ENCODE results near the gene HYAL1.

HYAL1 gene, protein sequence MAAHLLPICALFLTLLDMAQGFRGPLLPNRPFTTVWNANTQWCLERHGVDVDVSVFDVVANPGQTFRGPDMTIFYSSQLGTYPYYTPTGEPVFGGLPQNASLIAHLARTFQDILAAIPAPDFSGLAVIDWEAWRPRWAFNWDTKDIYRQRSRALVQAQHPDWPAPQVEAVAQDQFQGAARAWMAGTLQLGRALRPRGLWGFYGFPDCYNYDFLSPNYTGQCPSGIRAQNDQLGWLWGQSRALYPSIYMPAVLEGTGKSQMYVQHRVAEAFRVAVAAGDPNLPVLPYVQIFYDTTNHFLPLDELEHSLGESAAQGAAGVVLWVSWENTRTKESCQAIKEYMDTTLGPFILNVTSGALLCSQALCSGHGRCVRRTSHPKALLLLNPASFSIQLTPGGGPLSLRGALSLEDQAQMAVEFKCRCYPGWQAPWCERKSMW

DNA sequence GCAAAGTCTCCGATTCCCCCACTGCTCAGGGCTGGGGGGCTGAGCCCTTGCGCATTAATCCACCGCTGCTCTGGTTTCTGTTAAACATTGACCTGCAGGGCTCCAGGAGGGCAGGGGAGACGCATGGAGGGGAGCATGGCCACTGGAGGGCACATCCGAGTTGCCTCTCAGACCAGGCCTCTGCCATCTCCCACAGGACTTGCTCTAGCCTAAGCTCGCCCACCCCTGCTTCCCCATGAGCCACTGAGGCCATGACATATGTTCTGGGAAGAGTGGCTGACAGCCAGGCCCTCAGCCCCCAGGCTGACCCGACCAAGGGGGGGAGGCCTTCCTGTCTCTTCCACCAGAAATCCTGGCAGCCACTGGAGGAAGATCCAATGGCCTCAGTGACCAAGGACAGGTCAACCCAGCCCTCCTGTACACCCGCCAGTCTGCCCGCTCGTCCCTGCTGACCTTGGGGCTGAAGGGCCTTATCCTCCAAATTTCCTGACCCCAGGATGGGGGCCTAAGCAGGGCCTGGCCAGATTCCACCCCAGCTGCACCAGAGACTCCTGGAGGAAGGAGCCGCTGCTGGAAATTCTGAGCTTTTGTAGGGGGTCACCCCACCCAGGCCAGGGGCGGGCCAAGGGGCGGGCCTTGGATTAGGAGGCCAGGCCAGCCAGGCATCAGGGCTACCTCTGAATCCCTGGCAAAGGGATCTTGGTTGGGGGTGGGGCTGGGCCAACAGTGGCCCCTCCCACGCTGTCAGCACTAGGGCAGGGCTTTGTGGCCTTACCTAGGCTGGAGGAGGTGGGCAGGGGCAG is at the start of gene HYAL1:
TSS of gene HYAL1 (minus strand) at position 562 of the 803 bp plus-strand sequence. CDS start 618 bp downstream, outside the sequence.
- no peak for DNase-seq

DNA sequence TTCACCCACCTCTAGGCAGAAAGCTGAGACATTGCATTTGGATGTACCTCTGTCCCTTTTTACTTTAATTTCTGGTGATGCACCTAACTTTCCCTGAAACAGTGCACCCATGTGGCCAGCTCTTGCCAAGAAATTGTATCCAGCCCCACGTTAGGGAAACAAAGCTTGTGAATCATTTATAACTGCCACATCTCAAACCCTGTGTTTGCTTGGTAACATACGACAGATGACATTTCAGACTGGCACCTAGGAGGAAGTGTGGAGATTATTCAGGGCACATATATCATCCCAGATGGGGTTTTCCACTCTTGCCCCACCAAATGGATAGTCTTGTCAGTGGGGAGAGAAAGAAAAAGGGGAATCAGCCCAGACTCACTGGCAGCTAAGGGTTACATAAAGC is 49.4 kb upstream of the HYAL1 start:
- peak; percentile 88 to 94 (median 90) for DNase-seq

DNA sequence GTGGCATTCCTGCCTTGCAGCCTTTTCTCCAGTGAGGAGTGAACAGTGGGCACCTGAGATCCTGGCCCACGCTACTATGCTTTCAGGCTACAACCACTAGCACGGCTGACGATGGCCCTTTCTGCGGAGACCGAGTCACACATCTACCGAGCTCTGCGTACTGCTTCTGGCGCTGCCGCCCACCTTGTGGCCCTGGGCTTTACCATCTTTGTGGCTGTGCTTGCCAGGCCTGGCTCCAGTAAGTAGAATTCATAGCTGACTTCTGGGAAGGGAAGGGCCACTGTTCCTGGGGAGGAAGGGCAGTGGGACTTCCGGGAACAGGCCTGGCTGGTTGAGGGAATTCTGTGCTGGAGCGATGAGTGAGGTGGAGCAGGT is 47.9 kb upstream of the HYAL1 start:
- no peak for DNase-seq

DNA sequence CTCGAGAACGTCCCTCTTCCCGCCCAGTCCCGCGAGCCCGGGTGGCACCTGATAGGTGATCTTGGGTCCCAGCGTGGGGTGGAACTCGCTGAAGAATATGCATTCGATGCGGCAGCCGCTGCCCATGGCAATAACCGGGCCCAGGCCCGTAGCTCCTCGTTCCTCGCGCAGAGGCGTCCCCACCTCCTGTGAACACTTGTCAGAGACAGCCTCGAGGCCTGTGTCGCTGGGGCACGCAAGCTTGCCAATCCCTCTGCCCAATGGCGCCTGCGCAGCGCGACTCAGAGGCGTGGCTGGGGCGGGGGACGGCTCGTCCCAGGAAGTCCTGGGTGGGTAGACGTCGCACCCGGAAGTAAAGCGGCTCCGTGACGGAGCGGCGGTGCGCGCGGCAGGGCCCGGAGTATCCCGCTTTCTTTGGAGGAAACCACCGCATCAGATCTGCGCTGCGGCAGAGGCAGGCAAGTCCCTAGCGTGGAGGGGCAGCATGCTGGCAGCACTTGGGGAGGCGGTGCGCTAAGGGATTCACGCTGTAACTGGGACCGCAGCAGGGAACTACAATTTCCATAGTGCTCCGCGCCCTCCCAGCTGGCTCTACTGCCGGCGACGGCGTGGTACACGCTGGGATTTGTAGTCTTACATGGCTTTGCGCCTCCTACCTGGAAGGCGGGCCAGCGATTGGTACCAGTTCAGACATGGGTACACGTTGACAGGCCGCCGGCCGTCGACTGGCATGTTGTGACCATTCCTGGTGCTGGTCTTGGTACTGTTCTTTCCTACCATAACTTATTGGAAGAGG is 47.4 kb upstream of the HYAL1 start, which contains the start of the genes CYB561D2 and NPRL2:
TSS of gene CYB561D2 (plus strand) at position 336 of the 796 bp plus-strand sequence. CDS start 572 bp downstream, outside the sequence.
TSS of gene NPRL2 (minus strand) at position 249 of the 796 bp plus-strand sequence. CDS start at position 126, 123 bp downstream.
- peak; percentile 96 to 97 (median 97) for DNase-seq

DNA sequence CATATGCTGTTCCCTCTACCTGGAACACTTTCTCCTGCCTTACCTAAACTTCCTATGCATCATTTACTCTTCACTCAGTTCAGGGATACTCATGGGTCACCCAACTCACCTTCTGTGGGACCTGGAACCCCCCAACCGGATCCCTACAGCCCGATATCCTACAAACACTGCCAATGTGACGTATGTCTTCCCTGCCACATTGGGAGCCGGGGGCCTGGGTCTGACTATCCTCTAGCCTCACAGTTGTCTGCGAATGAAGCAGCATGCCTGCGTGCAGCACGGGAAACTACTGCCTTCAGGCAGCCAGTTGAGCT is 46.8 kb upstream of the HYAL1 start:
- DNase-seq: no peak

DNA sequence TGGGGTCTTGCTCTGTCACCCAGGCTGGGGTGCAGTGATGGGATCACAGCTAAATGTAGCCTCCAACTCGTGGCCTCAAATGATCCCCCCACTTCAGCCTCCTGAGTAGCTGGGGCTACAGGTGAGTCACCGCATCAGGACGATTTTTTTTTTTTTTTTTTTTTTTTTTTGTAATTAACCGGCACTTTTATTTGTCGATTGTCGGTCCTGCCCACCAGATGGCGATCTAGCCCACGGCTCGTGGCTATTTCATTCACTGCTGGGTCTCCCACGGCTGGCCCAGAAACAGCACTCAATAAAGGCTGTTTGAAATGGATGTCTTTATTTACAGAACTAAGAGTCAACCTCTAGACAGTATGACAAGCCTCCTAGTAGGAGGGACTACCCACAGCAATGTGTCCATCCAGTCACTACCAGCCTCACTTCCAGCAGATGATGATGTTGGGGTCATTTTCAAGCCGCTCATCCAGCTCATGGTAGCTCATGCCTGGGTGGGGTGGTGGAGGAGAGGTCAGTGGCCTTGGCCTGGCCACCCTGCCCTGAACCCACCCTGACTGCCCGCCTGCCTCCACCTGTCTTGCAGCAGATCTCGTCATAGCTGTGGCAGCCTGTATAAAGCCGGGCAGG is 43.9 kb upstream of the HYAL1 start:
- peak; percentile 81 to 87 (median 85) for DNase-seq

DNA sequence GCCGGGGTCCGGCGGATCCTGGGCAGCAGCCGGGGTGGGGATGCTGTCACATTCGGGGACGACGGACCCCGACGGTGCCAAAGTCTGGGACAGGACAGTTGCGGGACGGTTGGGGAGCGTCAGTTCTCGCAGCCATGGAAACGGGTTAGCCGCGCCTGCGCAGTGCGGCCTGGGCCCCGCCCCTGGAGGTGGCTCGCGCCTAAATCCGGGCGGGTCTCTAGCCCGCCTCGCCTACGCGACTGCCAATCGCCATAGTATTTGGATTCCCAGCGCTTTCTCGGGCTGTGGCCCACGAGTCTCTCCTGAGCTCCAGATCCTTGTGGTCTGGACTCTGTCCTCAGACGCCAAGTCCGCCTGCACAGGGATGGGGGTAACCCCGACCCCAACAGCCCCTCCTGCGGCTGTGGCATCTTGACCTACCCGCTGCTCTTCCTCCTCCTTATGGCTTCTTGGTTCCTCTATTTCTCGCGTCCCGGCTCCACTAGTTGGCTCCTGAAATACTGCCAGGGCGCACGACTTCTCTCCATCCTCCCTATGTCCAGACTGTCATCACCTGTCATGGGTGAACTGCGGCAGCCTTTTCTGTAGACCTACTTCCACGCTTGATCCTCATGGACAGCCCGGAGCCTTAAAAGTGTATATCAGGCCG is 42.3 kb upstream of the HYAL1 start, which contains the start of gene ZMYND10:
TSS of gene ZMYND10 (minus strand) at position 147 of the 649 bp plus-strand sequence. CDS start 153 bp downstream, outside the sequence.
- DNase-seq: peak; percentile 83 to 92 (median 88)

DNA sequence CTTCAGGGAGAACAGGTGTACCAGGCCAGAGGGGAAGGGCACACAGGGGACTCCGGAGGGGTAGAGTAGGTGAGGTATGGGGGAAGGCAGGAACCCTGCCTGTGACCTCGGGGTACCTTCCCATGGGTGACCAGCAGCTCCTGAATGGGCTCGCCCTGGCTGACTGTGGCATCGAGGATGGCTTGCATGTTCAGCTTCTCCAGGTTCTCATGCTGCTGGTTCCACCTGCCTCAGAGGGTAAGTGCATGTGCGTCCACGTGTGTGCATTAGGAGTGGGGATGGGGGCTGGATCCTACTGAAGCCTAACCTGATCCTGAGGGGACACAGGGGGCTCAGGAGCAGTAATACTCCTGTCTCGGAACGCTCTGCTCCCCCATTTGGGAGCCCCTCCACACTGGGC is 41.6 kb upstream of the HYAL1 start:
- no peak for DNase-seq

DNA sequence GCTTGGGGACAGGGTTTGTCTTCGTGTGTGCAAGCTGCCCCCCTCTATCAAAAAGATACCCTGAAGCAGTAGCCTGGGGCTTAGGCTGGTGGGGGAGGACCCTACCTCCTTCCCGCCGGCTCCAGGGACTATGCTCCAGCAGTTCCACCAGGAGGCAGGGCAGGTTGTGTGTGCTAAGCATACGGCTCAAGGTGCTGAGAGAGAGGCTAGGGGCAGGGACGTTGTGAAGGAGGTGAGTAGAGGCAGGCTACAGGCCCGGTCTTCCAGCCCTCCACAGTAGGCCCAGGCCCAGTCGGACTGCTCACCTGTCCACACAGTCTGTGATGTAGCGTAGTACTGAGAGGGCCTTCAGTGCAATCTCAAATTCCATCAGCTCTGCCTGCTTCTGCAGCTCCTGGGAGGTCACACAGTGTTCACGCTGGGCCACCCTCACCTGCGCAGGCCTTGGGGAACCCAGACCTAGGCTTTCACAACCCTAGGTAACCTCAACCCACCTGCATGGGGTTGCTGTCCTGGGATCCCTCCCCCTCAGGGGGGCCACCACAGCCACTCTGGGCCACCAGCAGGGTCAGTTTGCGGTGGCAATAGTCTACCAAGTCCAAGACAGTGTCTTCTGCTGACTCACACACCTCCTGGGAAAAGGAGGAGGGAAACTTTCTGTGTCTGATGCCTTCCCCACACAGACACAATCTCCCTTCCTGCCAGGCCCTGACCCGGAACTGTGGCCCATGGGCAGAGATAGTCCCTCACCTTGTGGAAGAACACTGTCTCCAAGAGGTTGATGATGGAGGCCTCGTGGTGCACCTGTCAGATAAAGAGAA is 39.6 kb upstream of the HYAL1 start:
- no peak for DNase-seq

DNA sequence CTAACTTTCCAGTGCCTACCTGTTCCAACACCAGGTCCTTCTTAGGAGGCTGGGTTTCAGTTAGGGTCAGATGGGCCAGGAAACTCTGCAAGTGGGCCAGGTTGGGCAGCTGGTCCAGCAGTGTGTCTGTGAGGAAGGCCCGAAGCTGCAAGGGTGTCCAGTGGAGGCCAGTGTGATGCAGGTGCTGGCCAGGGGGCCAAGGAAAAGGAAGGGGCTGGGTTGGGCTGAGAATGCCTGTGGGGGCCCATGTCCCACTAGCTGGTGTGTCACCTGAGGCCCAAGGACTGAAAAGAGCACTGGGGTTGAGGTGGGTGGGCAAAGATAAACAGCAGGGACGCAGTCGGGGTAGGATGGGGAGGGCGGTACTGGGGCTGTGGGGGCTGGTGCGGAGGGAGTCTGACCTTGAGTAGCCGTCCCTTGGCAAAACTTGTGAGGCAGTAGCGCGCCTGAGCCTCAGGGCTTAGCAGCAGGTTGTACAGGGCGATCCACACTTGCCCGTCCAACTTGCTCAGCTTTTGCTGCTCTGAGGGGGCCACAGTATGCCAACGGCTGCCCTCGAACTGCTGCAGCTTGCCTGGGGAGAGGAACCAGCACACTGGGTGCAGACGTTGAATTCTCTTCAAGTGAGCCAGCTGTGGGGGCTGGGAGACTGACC is 38.7 kb upstream of the HYAL1 start:
- DNase-seq: no peak

DNA sequence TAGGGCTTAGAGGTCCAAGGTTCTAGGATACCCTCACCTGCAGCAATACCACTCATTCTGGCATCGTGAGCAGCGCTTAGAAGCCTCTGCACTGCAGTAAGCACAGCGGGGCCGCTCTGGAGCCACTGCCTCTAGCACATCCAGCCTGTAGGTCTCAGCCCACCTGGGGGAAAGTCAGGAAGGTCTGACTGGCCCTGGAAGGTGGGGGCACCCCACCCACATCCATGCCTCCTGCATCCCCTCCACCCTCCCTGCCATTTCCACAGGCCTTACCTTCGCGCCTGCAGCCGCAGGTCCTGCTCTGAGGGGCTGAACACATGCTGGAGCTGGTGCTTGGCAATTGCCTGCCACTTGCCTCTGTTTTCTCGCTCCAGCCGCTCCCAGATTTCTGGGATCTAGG is 38.2 kb upstream of the HYAL1 start:
- no peak for DNase-seq

DNA sequence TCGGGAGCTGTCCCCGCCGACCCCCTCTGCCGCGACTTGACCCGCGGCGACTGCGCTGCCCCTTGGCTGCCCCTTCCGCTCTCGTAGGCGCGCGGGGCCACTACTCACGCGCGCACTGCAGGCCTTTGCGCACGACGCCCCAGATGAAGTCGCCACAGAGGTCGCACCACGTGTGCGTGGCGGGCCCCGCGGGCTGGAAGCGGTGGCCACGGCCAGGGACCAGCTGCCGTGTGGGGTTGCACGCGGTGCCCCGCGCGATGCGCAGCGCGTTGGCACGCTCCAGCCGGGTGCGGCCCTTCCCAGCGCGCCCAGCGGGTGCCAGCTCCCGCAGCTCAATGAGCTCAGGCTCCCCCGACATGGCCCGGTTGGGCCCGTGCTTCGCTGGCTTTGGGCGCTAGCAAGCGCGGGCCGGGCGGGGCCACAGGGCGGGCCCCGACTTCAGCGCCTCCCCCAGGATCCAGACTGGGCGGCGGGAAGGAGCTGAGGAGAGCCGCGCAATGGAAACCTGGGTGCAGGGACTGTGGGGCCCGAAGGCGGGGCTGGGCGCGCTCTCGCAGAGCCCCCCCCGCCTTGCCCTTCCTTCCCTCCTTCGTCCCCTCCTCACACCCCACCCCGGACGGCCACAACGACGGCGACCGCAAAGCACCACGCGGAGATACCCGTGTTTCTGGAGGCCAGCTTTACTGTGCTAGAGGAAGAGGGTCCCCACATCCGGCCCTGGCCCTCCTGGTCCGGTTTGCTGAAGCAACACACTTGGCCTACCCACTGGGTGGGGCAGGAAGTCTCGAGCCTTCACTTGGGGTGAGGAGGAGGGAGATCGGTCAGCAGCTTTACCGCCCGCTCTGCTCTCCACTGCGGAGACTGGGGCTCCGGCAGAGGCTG is 37.3 kb upstream of the HYAL1 start, which contains the start of gene RASSF1:
TSS of gene RASSF1 (minus strand) at position 389 of the 882 bp plus-strand sequence. CDS start at position 358, 31 bp downstream.
- DNase-seq: peak; percentile 69 to 86 (median 78)

DNA sequence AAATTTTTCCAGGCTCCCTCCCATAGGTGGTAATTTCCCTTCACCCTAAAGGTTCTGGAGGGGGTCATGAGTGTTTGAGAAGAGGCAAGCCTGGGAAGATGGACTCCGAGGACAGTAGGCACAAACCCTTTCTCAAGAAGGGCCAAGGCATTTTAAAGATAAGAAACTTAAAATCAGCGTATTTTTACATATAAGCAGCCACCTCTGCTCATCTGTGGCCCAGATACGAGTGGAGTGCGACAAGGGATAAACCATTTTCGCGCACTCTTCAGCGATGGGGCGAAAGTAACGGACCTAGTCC is 36.7 kb upstream of the HYAL1 start:
- no peak for DNase-seq

DNA sequence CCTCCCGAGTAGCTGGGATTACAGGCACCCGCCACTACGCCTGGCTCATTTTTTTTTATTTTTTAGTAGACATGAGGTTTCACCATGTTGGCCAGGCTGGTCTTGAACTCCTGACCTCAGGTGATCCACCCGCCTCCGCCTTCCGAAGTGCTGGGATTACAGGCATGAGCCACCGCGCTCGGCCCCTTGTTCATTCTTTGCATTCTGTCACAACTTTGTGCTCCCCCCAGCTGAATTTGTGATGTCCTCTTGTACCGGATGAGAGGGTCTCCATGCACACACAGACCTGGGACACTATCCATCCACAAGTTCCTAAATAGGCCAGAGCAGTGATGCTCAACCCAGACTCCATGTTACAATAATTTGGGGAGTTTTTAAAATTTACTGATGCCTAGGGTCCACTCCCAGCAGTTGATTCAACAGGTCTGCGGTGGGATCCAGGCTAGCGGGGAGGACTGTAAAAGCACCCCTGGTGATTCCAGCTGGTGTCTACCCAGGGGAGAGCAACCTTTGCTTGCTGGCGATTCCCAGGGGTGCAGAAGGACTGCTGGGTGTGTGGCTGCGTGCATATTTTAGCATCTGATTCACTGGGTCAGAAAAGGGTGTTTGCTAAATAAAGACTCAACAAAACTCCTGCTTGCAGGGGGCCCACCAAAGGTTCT is 36.2 kb upstream of the HYAL1 start:
- DNase-seq: no peak

DNA sequence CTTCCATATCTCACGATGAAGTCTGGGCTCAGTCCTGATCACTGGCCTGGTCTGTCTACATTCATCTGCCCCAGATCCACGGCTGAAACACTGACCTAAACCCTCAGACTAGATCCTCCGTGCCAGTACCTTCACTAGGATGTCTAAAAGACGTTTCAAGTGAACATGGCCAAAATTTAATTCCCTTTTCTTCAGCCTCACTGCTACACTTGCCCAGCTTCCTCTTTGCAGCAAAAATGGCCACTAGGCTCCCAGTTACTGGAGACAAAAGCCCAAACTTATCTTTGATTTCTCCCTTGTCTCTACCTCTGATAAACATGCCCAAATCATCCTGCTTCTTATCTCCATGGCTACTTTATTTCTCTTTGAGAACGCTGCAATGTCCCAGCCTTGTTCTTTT is 35.6 kb upstream of the HYAL1 start:
- peak; percentile 53 to 60 (median 53) for DNase-seq

DNA sequence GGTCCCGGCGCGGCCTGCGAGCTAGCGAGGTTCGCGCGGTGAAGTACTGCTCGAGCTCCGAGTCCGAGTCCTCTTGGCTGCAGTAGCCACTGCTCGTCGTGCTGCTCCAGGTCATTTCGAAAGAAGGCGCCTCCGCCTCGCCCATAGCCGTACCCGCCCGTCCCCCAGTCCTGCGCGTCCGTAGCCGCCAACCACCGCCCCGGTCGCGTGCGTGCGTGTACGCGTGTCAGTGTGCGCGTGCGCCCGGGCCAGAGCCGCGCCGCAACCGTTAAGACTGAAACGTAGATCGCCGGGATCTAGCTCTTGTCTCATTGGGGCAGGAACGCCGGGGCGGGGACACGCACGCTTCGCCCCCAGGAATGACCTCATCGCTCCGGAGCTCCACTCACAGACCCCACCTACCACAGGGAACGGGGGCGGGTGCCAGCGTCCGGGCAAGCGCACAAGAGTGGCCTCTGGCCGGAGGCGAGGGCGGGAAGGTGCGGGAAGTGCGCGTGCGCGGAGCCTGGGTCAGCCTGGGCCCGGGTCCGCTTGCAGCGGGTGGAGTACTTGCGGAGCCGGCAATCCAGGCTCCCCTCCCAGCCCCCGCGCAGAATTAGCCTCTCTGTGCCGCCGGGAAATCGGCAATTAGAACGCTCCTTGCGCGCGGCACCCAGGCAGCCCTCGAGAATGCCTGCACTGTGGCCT is 33.9 kb upstream of the HYAL1 start:
- peak; percentile 100 for DNase-seq

DNA sequence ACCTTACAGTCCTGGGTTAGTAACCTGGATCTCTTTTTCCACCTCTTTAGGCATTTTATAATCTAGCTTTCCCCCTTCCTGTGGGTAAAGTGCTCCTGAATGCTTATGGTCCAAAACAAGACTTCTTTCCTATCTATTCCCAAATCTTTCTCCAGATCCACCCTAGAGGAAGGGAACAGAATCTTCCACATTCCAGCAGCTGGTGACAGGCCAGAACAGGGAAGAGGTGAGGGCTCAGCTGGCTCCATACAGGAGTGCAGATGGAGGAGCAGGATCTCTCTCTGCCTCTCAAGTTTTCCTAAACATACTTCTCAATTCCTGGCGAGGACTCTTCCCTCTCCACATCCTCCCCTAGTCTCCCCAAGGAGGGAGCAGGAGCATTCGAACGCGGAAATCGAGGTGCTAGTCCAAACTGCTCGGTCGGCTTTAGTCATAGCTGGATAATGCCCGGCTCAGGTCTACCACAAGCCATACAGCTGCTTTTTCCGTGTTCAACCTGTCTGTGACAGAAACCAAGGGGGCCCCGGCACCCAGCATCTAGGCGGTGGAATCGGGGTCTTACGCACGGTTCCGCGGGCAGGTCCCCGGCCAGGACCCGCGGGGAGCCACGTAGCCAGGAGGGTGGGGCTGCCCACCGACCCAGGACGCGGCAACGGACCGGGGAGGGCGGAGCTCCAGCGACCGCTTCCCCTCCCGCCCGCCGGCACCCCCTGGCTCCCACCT is 33.2 kb upstream of the HYAL1 start:
- DNase-seq: no peak
